HG02973 (cell line): ENCODE measurements around the gene KYNU.
"Not testable (repeated sequence)": the region's sequence is repeated elsewhere in the genome, so short reads cannot be mapped to it uniquely, and the experiment has no call there.

ENCODE experiments used
- ATAC-seq: cut with Tn5 transposase; IDR thresholded peaks from one replicate; pipeline ENCODE4 v1.9.1; 2021; ENCODE audit warnings: moderate library complexity; ENCODE audit not compliant: unreplicated experiment

Gene KYNU

GRCh38 chr2:142997231-142997630, 119.8 kb downstream of the KYNU start:
- no peak for ATAC-seq

DNA sequence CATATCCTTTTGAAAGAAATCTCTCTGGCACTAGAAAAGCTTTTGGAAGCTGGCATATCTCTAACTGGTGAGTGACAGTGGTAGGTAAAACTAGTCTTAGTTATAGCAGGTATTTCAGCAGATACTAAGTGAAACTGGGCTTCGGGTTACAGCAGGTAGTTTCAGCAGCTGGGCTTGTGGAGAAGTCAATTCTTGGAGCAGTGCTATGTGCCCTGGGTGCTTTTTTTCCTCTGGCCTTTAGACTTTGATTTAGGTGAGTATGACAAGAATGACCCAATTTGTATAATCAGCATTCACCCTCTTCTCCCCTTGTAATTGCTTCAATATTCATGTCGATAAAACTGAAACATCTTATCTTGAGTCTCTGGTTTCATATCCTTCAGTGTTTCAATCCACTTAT, 123.1 kb downstream of the KYNU start:
- ATAC-seq: no peak

- ATAC-seq: no peak
Measured at GRCh38 chr2:143001501-143001900, 124.0 kb downstream of the KYNU start.

GRCh38 chr2:143015656-143016055, 138.2 kb downstream of the KYNU start:
- no peak for ATAC-seq

DNA sequence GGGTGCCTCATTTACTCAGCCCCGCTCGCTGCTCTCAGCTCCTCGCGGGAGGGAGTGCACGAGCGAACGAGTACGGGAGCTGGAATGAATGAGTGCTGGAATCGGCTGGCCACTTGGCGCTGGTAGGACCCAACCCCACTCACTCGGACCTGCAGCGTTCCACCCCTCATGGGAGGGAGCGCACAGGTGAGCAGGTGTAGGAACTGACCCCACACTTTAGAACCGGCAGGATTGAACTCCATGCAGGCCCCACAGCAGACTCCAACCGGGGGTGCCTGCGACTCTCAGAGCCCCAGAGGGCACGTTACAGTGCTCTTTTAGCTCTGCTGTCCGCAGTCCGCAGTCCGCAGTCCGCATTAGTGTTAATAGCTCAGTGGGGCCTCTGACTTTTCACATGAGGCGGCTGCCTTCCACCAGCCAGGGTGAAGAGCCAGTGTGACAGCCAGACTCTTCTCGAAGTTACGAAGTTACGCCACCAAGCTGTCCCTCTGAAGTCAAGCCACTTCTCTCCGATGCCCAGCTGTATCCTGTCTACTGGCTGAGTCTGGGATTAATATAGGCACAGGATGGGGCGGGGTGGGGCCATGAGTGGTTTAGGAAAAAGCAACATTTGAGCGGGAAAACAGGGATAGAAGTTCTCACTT, 149.1 kb downstream of the KYNU start:
- ATAC-seq: no peak

DNA sequence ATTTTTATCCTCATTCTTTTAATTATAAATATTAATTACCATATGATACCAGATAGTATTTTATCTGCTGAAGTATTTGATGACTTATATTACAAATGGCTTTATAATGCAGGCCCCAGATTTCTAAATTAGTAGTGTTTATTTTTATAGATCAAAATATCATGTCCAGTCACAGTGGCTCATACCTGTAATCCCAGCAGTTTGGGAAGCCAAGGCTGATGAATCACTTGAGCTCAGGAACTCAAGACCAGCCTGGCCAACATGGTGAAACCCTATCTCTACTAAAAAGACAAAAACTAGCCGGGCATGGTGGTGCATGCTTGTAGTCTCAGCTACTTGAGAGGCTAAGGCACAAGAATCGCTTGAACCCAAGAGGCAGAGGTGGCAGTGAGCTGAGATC, 151.7 kb downstream of the KYNU start:
- no peak for ATAC-seq

GRCh38 chr2:143030127-143030526, 152.7 kb downstream of the KYNU start:
- no peak for ATAC-seq

- peak; percentile 92 for ATAC-seq
Measured at GRCh38 chr2:143034292-143035074, 157.0 kb downstream of the KYNU start.

GRCh38 chr2:143051465-143051864, 174.0 kb downstream of the KYNU start:
- ATAC-seq: no peak

GRCh38 chr2:143053437-143053836, 176.0 kb downstream of the KYNU start:
- ATAC-seq: not testable (repeated sequence)

DNA sequence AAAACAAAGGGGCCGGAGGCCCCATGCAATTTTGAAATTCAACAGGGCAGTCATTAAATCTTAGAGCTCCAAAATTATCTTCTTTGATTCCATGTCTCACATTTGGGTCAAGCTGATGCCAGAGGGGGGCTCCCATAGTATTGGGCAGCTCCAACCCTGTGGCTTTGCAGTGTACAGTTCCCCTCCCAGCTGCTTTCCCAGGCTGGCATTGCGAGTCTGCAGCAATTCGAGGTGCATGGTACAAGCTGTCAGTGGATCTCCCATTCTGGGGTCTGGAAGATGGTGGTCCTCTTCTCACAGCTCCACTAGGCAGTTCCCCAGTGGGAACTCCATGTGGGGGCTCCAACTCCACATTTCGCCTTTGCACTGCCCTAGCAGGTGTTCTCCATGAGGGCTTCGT, 179.1 kb downstream of the KYNU start:
- ATAC-seq: no peak

GRCh38 chr2:143058851-143059250, 181.4 kb downstream of the KYNU start:
- no peak for ATAC-seq

GRCh38 chr2:143063612-143064200, 186.2 kb downstream of the KYNU start:
- ATAC-seq: no peak

- ATAC-seq: no peak
Measured at GRCh38 chr2:143068094-143068493, 190.6 kb downstream of the KYNU start.

- ATAC-seq: no peak
Measured at GRCh38 chr2:143068509-143068908, 191.0 kb downstream of the KYNU start.

DNA sequence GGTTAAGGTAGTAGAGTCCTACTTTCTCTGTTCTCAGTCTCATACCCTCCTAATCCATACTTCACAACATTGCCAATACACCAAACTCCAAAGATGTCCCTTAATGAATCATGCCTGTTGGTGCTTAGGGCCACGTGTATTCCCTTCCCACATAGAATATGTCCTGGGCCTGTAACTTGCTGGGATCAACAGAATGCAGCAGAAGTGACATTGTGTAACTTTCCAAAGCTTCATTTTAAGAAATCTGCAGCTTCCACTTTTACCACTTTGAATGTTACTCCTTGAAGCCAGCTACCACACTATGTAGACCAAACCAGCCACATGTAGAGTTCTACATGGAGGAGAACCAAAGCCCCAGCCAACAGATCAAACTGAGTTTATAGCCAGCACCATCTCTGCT, 193.2 kb downstream of the KYNU start:
- ATAC-seq: no peak

DNA sequence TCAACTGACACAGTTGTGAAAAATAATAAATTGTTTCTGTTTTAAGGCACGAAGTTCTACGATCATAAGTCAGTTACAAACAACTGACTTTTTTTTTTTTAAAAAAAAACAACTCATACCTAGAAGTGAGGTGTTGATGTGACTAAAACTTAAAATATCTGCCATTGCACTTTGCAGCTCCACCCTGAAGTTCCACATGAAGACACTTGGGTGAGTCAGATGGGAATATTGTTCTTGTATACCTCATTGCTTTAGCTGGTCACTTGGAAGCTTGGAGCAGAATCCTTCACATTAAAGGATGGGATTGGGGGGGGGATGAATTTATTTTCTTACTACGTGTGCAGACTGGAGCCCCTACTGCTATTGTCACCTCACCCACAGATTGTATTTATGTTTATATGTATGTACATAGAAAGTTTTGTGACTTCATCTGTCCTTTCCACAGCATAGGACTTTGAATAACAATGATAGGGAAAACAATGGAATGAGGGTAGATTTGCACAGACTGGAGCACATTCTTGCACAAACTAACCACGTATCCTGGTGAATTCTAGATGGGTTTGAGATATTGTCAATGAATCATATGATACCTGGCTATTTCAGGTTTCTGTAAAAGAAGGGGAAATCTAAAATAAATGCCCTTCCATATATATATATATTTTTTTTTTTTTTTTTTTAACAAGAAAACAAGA, 193.9 kb downstream of the KYNU start:
- no peak for ATAC-seq

DNA sequence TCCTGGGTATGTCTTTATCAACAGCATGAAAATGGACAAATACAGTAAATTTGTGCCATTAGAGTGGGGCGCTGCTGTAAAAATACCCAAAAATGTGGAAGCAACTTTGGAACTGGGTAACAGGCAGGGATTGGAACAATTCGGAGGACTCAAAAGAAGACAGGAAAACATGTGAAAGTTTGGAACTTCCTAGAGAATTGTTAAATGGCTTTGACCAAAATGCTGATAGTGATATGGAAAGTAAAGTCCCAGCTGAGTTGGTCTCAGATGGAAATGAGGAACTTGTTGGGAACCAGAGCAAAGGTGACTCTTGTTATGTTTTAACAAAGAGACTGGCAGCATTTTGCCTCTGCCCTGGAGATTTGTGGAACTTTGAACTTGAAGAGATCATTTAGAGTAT, 197.4 kb downstream of the KYNU start:
- not testable (repeated sequence) for ATAC-seq

DNA sequence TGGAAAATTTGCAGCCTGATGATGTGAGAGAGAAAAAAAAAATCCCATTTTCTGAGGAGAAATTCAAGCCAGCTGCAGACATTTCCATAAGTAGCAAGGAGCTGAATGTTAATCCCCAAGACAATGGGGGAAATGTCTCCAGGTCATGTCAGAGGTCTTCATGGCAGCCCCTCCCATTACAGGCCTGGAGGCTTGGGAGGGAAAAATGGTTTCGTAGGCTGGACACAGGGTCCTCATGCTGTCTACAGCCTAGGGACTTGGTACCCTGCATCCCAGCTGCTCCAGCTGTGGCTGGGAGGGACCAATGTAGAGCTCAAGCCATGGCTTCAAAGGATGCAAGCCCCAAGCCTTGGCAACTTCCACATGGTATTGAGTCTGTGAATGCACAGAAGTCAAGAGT, 198.2 kb downstream of the KYNU start:
- no peak for ATAC-seq

- ATAC-seq: no peak
Measured at GRCh38 chr2:143078104-143078503, 200.6 kb downstream of the KYNU start.

DNA sequence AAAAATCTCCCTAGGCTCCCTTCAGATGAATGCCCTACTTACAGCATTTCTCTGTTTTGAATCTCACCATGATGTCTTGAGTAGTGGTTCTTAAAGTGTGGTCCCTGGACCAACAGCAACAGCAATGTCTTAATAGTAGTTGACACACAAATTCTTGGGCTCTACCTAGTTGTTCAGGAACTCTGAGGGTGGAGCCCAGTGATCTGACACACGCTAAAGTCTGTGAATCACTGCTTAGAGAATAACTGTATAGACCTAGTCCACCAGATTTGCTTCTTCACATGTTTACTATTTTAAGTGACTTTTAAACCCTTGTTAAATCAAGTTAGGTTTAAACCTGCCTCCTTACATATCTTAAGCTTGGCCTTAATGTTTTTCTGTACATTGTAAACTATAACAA, 204.2 kb downstream of the KYNU start:
- no peak for ATAC-seq

GRCh38 chr2:143083636-143084035, 206.2 kb downstream of the KYNU start:
- no peak for ATAC-seq
